ENCODE measurements around the gene CCPG1. TPM values are rescaled to one million over a fixed set of nuclear protein-coding genes. Genes with fewer than 3 reads are reported as not detected.

CCPG1 gene
- total RNA-seq, 1 experiment from 2014 or later, result 54.6 TPM

- Mint-ChIP-seq H3K27ac (ENCODE audit: unreplicated experiment) (peak overlapping the region; percentile 56), H3K4me3 (ENCODE audit: unreplicated experiment) (peak overlapping the region; percentile 32), H3K9me3 (ENCODE audit: unreplicated experiment) (no peaks in the 10 kb centered on the region), H3K4me1 (ENCODE audit: low read depth, unreplicated experiment) (peaks cover 43% of the 10 kb centered on the region), H3K36me3 (ENCODE audit: insufficient read depth, unreplicated experiment) (peaks cover 20% of the 10 kb centered on the region), H3K27me3 (ENCODE audit: insufficient read depth, unreplicated experiment) (no peaks in the 10 kb centered on the region)
- DNase-seq, result peak; percentile 71 to 73
- intact Hi-C loops (cut with micrococcal nuclease; ENCODE audit: unreplicated experiment), result loop anchor here (2.0 kb wide), 1 partner anchor 50 kb away; the partner anchor contains the start of genes CCPG1 and PIERCE2
- ChIA-PET CTCF (interaction anchor here (1.0 to 2.2 kb wide), 6 partner anchors 36 to 81 kb away, joined by 3 to 13 read pairs (median 6); partner anchors contain the start of genes CCPG1, PIERCE2, PIGB and PIGBOS1), POLR2A (interaction anchor here (0.7 to 1.1 kb wide), 2 partner anchors 39 to 50 kb away, joined by 3 to 4 read pairs; partner anchors contain the start of genes CCPG1, PIERCE2, PIGB and PIGBOS1)
- Histone ChIP-seq H3K9me3 (no peaks in the 10 kb centered on the region), H3K36me3 (ENCODE audit: control insufficient read depth, insufficient read depth, low read length) (no peaks in the 10 kb centered on the region), H3K4me1 (peaks cover 58% of the 10 kb centered on the region), H3K27me3 (replicated peaks; ENCODE audit: control insufficient read depth, insufficient read depth, low read length) (no peaks in the 10 kb centered on the region), H3K4me3 (ENCODE audit: low read depth, low read length) (no peak overlapping the region)
- TF ChIP-seq CTCF (IDR thresholded peaks at IDR 0.05; ENCODE audit: insufficient read depth in 1 of 2, low read depth in 1 of 2, low read length in 1 of 2, severe bottlenecking in 1 of 2, unreplicated experiment in 1 of 2), result no peak
- no TSS peak for BruUV-seq (replicated peaks)
These were observed 49.7 kb downstream of the CCPG1 start for GRCh38 chr15:55358471-55358870.

GRCh38 chr15:55357774-55358173 is 50.4 kb downstream of the CCPG1 start:
- Histone ChIP-seq H3K36me3 (ENCODE audit: control insufficient read depth, insufficient read depth, low read length) (no peaks in the 10 kb centered on the region), H3K9me3 (no peaks in the 10 kb centered on the region), H3K27me3 (replicated peaks; ENCODE audit: control insufficient read depth, insufficient read depth, low read length) (no peaks in the 10 kb centered on the region), H3K4me1 (peaks cover 57% of the 10 kb centered on the region), H3K4me3 (ENCODE audit: low read depth, low read length) (no peak overlapping the region)
- POLR2A ChIA-PET, result interaction anchor here (1.1 kb wide), 1 partner anchor 39 kb away, joined by 3 read pairs; the partner anchor contains the start of genes PIGB and PIGBOS1
- Mint-ChIP-seq H3K4me1 (ENCODE audit: low read depth, unreplicated experiment) (peaks cover 43% of the 10 kb centered on the region), H3K4me3 (ENCODE audit: unreplicated experiment) (no peak overlapping the region), H3K9me3 (ENCODE audit: unreplicated experiment) (no peaks in the 10 kb centered on the region), H3K27me3 (ENCODE audit: insufficient read depth, unreplicated experiment) (no peaks in the 10 kb centered on the region), H3K36me3 (ENCODE audit: insufficient read depth, unreplicated experiment) (peaks cover 20% of the 10 kb centered on the region), H3K27ac (ENCODE audit: unreplicated experiment) (no peak overlapping the region)
- CTCF ChIA-PET, result interaction anchor here (1.3 to 2.2 kb wide), 4 partner anchors 37 to 82 kb away, joined by 6 to 13 read pairs (median 6); partner anchors contain the start of genes CCPG1, PIERCE2, PIGB and PIGBOS1
- TF ChIP-seq CTCF (IDR thresholded peaks at IDR 0.05; ENCODE audit: insufficient read depth in 1 of 2, low read depth in 1 of 2, low read length in 1 of 2, severe bottlenecking in 1 of 2, unreplicated experiment in 1 of 2), result no peak
- BruUV-seq (replicated peaks), result no TSS peak
- intact Hi-C loops (cut with micrococcal nuclease; ENCODE audit: unreplicated experiment), result loop anchor here (2.0 kb wide), 1 partner anchor 51 kb away; the partner anchor contains the start of genes CCPG1 and PIERCE2
- no peak for DNase-seq

- no peaks in the 10 kb centered on the region for H3K9me3 Mint-ChIP-seq (ENCODE audit: unreplicated experiment)
- CTCF ChIA-PET, result no interaction called here
- no peak overlapping the region for H3K4me3 Mint-ChIP-seq (ENCODE audit: unreplicated experiment)
- peaks cover 50% of the 10 kb centered on the region for H3K4me1 ChIP-seq
- no peak for DNase-seq
- no TSS peak for BruUV-seq (replicated peaks)
- no peaks in the 10 kb centered on the region for H3K36me3 ChIP-seq (ENCODE audit: control insufficient read depth, insufficient read depth, low read length)
- peaks cover 20% of the 10 kb centered on the region for H3K36me3 Mint-ChIP-seq (ENCODE audit: insufficient read depth, unreplicated experiment)
- no peaks in the 10 kb centered on the region for H3K27me3 Mint-ChIP-seq (ENCODE audit: insufficient read depth, unreplicated experiment)
- H3K4me3 ChIP-seq (ENCODE audit: low read depth, low read length), result no peak overlapping the region
- POLR2A ChIA-PET, result no interaction called here
- H3K27ac Mint-ChIP-seq (ENCODE audit: unreplicated experiment), result peak overlapping the region; percentile 66
- intact Hi-C loops (cut with micrococcal nuclease; ENCODE audit: unreplicated experiment), result no loop called here
- TF ChIP-seq CTCF (IDR thresholded peaks at IDR 0.05; ENCODE audit: insufficient read depth in 1 of 2, low read depth in 1 of 2, low read length in 1 of 2, severe bottlenecking in 1 of 2, unreplicated experiment in 1 of 2), result no peak
- no peaks in the 10 kb centered on the region for H3K27me3 ChIP-seq (replicated peaks; ENCODE audit: control insufficient read depth, insufficient read depth, low read length)
- H3K9me3 ChIP-seq, result no peaks in the 10 kb centered on the region
- H3K4me1 Mint-ChIP-seq (ENCODE audit: low read depth, unreplicated experiment), result peaks cover 40% of the 10 kb centered on the region
These were observed 51.1 kb downstream of the CCPG1 start for GRCh38 chr15:55356985-55357585.
